Ramos (cell line): ENCODE results near the gene SULT1C3.
"Not testable (repeated sequence)": the region's sequence is repeated elsewhere in the genome, so short reads cannot be mapped to it uniquely, and the experiment has no call there.

Experiments
- in situ Hi-C: fragments of 300-500 bp; cut with MboI; formaldehyde crosslinking; loops from one replicate; pipeline ENCODE4 v1.14.3; 2022; ENCODE audit warnings: low sequenced_read_pairs; ENCODE audit not compliant: unreplicated experiment

SULT1C3 gene

DNA sequence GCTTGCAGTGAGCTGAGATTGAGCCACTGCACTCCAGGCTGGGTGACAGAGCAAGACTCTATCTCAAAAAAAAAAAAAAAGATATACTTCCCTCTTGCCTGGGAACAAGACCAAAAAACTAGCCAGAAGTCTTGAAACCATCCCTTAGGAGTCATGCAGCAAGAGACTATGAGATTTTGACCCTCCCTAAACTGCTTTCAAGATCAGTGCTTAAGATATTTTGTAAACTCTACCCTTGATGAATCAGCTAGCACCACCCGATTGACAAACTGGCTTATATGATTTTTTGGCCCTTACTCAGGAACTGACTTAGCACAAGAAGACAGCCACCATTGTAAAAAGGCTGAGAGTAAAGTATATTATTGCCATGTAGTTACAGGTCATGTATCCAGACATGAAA, 3.8 kb downstream of the SULT1C3 start:
- in situ Hi-C loops: no loop called here

DNA sequence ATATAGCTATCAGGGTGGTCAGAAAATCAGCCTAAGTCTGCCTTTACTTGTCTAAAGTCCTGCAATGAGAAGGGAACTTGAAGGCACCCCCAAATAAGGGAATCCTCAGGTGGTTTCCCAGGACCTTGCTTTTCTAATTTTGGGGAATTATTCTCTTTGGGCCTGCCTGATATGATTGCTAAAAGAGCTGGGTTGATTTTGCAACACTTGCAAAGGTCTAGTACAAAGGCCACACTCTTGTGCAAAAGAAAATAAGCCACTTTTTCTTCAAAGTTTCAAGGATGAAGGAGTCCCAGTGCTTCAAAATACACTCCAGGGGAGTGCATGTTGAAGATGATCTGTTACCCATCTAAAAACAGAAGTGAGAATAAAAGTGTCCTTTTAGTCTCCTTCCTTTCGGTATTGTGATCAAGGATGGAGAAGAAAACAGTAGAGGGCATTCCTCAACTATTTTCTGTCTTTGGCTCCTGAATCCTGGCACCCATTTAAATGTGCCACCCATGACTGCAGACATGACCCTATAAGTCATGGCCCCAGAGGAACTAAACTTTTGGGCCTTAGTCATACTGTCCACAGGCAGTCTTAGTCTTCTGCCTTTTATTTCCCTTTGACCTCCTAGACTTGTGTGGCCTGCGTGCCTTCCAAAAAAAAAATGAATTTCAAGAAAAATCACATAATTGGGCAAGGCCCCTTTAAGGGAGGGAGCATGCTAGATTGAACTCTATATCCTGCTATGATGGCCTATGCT, 5.1 kb downstream of the SULT1C3 start:
- in situ Hi-C loops: no loop called here

DNA sequence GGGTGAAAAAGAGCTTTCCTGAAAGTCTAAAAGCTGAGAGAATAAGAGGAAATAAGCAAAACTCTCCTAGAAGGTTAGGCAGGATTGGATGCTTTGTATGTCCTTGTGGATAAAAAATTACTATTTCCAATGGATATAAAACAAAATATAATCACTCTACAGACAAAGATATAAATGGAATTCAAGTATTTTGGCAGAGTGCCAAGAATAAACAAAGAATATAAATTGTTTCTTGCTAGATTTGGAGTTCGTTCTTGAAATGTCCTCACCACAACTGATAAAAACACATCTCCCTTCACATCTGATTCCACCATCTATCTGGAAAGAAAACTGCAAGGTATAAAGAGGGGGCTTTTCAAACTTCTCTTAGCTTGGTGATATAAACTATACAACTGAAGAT, 13.3 kb downstream of the SULT1C3 start:
- in situ Hi-C loops: no loop called here

DNA sequence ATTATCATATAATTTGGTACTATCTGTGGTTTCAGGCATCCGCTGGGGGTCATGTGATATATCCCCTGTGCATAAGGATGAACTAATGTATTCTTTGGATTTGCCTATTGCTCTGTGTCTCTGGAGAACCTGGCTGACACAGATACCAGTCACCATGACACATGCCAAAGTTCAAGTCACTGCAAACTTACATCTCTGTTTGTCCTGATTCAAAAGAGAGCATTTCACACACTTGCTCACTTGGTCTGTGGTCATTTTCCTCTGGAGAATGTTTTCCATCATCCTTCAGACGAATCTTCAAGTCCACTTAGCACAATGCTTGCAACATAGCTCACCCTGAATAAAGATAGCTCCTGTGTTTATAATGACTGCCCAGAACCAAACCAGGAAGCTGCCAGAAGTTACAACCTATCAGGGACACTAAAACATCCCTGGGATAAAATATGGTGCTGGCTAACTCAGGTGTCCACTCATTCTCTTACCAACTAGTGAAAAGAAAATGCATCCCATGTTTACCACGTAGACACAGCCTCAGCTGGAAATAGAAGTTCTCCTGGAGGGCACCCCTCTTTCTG, 18.1 kb downstream of the SULT1C3 start:
- in situ Hi-C loops: no loop called here

DNA sequence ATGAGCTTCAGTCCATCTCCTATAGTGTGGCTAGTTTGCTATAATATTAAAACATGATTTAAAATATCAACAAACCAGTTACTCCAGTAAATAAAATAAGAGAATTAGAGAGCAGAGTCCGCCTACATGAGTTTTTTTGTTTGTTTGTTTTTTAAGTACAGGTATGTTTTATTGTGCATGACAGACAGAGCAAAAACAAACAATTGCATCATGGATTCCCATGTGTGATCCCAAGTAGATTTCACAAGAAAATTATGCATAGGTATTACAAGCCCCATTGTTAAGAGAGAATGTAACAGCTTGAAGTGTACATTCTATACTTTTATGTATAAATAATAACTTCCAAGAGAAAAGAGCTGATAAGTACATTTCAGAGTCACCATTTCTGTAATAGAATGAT, 21.0 kb downstream of the SULT1C3 start:
- in situ Hi-C loops: no loop called here

DNA sequence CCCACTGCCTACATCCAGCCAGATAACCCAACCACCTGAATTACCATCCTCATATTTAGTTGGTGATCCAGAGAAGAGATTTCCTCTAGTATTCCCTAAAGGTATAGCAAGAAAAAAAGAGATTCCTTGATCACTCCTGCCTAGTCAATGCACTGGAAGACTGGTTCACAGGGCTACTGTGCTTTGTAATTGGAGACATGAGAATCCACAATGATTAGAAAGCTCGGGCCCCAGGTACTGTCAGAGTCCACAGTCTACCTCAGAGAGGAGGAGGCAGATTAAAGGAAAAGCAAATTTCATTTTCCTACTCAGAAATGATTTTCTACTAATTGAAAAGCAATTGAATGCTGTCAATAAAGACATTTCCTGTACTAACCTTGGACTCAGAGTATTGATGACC, 22.3 kb downstream of the SULT1C3 start:
- in situ Hi-C loops: no loop called here

DNA sequence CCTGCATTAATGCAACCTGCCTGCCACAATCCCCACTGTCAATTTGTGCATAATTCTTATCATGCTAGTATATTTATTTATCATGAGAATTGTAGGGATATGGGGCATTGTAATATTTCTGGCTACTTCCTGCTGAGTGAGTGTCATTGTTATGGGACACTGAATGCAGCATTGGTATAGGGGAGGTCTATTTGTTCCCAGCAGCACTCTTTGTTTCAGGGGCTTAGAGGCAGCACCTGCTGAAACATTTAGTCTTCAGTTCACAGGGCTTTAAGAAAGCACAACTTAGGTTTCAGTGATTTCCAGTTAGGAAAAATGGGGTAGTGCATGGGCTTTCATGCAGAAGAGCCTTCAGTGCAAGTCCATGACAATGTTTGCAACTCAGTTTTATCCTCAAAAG, 23.6 kb downstream of the SULT1C3 start:
- in situ Hi-C loops: no loop called here

DNA sequence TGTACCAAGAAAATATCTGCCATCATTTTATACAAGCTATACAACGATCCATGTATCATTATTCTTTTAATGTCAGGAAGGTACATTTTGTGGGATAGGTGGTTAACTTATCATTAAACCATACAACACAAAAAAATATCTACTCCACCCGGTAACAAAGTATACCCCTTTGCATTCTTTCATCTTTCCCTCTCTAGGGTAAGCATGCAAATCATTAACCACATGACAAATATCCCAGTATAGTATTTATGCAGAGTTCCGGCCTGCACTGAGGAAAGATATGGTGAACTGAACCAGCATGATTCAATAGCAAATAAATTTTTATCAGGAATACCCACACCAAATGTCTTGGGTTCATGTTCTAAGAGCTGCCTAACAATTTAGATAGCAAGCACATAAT, 26.4 kb downstream of the SULT1C3 start:
- in situ Hi-C loops: no loop called here

DNA sequence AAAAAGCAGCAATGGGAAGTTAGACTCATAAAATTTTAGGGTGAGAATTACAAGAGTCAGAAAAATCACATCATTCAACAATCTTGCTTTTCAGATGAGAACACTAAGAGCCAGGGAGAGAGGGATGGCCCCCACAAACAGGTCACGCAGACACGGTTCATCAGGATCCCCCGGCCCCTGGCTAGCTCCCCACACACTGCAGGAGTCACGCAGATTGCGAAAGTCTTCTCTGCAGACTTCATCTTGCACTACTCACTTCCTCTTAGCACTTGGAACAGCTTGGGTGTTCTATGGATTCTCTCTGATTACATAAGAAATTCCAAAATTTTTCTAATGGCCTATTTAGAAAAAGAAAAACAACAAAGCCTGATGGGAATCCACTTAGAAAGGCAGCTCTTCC, 27.3 kb downstream of the SULT1C3 start:
- in situ Hi-C loops: no loop called here

DNA sequence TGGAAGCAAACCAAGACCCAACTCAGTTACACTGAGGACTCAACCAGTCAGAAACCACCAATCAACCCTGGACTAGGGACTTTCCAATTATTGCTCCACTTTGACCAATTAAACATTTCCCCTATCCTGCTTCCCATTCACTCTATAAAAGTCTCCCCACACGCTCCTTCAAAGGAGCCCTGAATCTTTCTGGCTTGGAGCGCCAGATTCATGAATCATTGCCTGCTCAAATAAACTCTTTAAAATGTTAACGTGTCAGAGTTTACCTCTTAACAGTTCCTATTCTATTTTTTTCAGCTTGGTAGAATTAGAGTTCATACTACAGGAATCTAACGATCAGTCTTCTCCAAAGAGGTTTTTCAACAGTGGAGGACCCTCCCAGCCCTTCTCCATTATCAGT, 28.2 kb downstream of the SULT1C3 start:
- in situ Hi-C loops: no loop called here

DNA sequence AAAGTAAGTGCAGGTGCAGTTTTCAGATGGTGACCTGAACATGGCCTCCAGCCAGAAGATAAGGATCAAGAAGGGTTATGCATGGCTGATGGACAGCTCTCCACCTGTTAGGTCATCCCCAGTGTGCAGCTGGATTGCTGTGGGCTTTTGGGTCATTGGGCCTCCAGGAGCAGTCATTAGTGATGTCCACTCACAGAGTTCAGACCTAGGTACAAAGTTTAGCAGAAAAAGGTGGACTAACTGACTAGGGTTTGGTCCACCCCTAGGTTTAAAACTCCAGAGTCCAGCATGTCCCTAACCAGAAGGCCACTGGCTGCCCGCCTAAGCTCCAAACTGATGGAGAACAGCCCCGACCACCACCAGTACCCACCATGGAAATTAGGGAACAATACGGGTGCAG, 30.6 kb downstream of the SULT1C3 start:
- in situ Hi-C loops: no loop called here

DNA sequence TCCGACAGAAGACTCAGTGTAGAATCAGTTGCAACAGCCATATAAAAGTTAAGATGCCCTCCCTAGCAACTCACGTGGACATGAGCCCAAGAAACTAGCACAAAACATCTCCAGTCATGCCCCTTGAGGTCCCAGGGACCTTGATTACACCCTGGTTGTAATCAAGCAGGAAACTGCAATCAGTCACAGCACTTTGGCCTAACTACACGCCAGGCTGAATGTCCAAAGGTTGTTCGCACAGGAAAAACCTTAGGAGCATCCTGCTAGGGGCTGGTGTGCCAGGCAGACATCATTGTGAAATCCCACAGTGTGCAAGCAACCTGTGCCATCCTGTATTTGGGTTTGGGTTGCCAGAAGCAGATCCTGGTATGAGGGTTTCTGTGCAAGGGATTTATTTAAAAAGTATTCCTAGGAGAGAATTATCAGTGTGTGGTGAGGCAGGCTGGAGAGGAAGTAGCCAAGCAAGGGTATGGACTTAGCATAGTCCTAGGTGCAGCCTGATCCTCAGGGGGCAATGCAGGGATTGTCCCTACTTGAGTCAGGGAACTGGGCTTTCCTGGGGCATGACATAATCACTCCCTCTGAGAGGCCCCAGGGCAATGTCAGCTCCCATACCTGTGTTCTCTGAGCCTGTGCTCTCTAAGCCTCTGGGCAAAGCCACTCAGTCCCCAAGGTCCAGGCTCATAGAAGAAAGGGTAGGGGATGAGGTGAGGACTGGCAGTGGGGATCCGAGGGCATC, 31.2 kb downstream of the SULT1C3 start:
- in situ Hi-C loops: no loop called here

DNA sequence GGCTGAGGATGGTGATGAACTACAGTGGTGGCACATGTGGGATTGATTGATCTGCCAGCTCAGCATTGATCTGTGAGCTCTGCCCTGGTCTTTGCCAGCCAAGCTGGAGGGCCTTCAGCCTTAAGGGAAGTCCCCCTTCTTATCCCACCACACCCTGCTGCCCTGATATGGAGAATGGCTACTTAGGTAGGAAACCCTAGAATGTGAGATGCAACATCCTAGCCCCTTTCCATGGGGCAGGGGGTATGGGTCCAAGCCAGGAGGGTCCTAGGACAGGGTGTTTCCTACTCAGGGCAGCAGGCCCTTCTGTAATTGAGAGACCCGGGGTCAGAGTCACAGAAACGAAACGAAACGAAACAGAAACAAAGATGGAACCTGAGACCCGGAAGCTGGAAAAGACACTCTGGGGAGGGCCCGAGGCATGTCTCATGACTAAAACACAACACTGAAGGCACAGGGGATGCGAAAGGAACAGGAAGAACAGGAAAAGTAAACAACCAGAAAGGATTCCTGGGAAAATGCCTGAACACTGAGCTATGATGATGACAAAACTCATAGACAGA, 32.0 kb downstream of the SULT1C3 start:
- in situ Hi-C loops: no loop called here

DNA sequence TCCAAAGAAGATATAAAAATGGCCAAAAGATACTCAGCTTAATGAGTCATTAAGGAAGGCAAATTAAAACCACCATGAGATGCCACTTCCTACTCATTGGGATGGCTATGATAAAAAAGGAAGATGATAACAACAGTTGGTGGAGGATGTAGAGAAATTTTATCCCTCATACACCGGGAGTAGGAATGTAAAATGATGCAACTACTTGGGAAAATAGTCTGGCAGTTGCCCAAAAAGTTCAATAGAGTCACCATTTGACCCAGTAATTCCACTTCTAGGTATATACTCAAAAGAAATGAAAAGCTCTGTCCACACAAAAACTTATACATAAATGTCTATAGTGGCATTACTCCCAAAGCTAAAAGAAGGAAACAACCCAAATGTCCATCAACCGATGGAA, 38.9 kb downstream of the SULT1C3 start:
- in situ Hi-C loops: no loop called here

DNA sequence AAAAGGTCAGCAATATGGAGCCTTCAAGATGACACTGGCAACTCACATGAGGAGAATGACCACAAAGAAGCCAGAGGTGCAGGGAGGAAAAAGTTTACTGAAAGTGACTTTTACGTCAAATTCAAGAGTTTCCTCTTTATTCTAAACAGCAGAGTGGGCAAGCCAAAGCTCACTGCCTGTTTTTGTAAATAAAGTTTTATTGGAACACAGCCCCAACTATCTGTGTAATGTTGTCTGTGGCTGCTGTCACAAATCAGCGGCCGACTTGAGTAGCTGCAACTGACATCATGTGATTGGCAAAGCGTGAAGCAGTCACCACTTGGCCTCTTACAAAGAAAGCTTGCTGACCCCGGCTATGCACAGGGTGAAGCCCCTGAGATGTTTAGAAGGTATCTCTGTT, 39.7 kb downstream of the SULT1C3 start:
- in situ Hi-C loops: no loop called here

DNA sequence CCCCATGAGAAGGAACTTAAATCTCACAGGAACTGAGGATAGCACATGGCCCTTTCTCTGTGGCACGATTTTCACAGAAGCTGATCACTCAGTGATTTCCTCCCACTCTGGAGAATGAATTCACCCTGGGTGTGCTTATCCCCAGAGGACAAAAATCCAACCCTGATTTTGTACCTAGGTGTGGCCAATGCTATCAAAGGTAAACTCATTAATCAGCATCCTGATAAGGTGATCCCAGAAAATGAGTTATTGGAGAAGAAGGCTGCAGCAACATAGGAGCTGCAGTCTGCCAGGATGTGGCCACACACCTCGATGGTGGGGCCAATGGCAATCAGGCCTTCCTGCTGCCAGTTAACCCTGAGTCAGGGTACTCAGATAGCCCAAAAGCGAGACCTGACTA, 40.7 kb downstream of the SULT1C3 start:
- in situ Hi-C loops: no loop called here

DNA sequence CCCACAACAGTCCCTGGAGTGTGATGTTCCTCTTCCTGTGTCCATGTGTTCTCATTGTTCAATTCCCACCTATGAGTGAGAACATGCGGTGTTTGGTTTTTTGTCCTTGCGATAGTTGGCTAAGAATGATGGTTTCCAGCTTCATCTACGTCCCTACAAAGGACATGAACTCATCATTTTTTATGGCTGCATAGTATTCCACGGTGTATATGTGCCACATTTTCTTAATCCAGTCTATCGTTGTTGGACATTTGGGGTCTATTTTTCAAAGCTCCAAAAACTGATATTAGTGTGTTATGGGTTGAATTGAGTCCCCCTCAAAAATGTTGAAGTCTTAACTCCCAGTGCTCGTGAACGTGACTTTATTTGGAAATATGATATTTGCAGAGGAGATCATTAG, 44.8 kb downstream of the SULT1C3 start:
- in situ Hi-C loops: not testable (repeated sequence)

DNA sequence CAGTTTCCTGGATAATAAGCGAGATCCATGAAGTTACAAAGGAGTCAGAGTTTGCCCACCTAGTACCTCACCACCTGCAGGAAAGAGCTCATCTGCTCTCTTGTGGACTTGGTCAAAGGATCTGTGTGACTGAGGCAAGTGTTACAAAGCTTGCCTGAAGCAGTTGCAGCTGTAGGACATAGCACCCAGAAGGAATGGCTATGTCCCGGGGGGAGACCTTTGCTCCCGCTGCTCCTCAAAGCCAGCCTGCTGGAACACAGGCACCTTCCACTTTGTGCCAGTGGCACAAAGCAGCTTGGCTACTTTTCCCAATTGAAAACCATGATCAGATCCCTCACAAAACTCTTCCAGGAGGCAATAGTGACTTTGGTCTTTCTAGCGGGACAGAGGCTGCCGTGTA, 45.8 kb downstream of the SULT1C3 start:
- in situ Hi-C loops: no loop called here

DNA sequence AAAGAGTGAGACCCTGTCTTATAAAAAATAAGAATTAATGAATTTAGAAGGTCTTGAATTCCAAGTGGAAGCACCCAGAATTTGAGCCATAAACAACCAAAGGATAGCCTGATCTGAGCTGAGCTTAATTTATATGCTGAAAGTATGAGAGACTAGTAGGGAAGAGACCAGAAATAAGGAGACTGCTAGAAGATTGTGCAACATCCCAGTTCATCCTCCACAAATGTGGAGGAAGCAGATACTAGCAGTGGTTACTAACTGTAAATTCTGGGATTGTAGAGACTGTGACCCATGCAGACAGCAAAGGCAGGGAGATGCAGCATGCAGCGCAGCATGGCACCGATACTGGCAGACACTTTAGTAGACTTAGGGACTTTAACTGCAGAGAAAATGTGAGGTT, 47.4 kb downstream of the SULT1C3 start:
- in situ Hi-C loops: no loop called here

DNA sequence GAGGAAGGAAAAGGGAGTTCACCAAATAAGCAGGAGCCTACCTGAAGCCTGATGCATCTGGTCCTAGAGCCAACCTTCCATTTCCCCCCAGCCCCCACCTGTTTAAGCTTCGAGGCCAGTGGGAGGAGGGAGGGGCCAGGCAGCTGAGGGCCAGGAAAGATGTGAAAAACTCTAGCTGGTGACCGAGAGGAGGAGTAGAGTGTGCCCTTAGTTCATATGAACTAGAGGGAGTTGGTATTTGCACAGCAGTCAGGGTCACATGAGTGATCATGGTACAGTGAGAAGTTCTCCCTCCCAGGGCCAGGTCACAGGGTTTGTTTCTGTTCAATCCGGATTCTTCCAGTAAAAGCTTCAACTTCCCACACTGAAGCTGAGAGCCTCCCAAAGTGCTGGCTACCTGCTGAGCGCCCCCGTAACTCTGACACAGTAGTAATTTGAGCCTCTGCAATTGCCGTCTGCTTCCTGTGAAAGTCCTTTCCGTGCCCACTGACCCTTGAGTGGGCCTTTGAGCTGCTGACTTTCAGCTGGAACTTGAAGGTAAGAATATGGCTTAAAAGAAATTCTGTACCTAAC, 48.9 kb downstream of the SULT1C3 start, which contains the start of gene SULT1C2:
TSS of gene SULT1C2 (plus strand) at position 362 of the 573 bp plus-strand sequence. CDS start 4,773 bp downstream, outside the sequence.
- in situ Hi-C loops: no loop called here

DNA sequence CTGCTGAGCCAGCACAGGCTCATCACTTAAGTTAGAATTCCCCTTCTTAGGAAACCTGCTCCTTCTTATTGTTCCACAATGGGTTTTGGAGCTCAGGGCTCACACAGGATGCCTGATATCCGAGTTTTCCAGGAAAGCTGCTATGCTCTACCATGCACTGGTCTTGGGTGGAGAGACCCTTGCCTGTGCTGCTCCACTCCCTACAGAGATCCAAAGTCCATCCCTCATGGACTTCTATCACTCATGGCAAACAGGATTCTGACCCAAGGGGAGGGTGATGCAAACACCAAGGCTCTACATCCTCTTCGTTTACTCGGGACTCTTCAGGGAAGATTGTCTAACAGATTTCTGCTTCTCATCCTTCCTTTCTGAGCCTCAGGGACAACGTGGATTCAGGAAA, 54.1 kb downstream of the SULT1C3 start:
- in situ Hi-C loops: no loop called here
